GM18873 (cell line): ENCODE data around the gene POLK.

ENCODE experiments used
- ATAC-seq: cut with Tn5 transposase; IDR thresholded peaks from one replicate; pipeline ENCODE4 v1.9.1; 2021; ENCODE audit warnings: mild to moderate bottlenecking, moderate library complexity, moderate number of reproducible peaks; ENCODE audit not compliant: unreplicated experiment, low FRiP score

POLK gene

GRCh38 chr5:75639535-75640311 lies 128.0 kb downstream of the POLK start:
- ATAC-seq: no peak

- no peak for ATAC-seq
These were observed 128.7 kb downstream of the POLK start for GRCh38 chr5:75640395-75640794.

GRCh38 chr5:75640826-75641225 lies 129.1 kb downstream of the POLK start:
- no peak for ATAC-seq

GRCh38 chr5:75648712-75649111 lies 137.0 kb downstream of the POLK start:
- ATAC-seq: no peak
